WTC11 (cell line): ENCODE measurements around the gene YIF1B. TPM values are rescaled to one million over a fixed set of nuclear protein-coding genes. Genes with fewer than 3 reads are reported as not detected.

Experiments
- ATAC-seq: fragments of 200-7000 bp; cut with Tn5 transposase; 2 replicates; pipeline ENCODE4 v1.10.0; 2021; ENCODE audit warnings: mild to moderate bottlenecking, moderate library complexity
- CTCF ChIA-PET: fragments of 300-600 bp; sonication (Branson Sonifier 250); formaldehyde crosslinking; loops from one replicate; lab custom pipeline; 2021; ENCODE audit warnings: antibody characterized with exemption; lab: Charles Lee
- POLR2A ChIA-PET: fragments of 350-600 bp; sonication (Branson Sonifier 250); formaldehyde crosslinking; loops from one replicate; lab custom pipeline; 2021; ENCODE audit warnings: antibody characterized with exemption; lab: Charles Lee
- DNase-seq: peaks from one replicate; pipeline ENCODE4 v3.0.0; 2021; ENCODE audit warnings: low spot score
- H3K27ac Mint-ChIP-seq: 2 replicates; pipeline ENCODE4 v1.8.0; 2021; ENCODE audit warnings: mixed read lengths
- H3K27me3 Mint-ChIP-seq: 2 replicates; pipeline ENCODE4 v1.8.0; 2021; ENCODE audit warnings: low read depth, mild to moderate bottlenecking, moderate library complexity, mixed read lengths
- H3K36me3 Mint-ChIP-seq: 2 replicates; pipeline ENCODE4 v1.8.0; 2021; ENCODE audit warnings: mixed read lengths
- H3K4me1 Mint-ChIP-seq: 2 replicates; pipeline ENCODE4 v1.8.0; 2022; ENCODE audit warnings: mixed read lengths
- H3K4me3 Mint-ChIP-seq: 2 replicates; pipeline ENCODE4 v1.8.0; 2021; ENCODE audit warnings: mild to moderate bottlenecking, moderate library complexity, mixed read lengths
- H3K9me3 Mint-ChIP-seq: 2 replicates; pipeline ENCODE4 v1.8.0; 2021; ENCODE audit warnings: mixed read lengths
- CBFB ChIP-seq: sonication (generic); formaldehyde crosslinking; IDR thresholded peaks from 2 replicates; pipeline ENCODE4 v1.8.1; 2022; ENCODE audit warnings: mild to moderate bottlenecking, low read depth, missing genetic modification reagents
- CREB1 ChIP-seq: sonication (generic); formaldehyde crosslinking; IDR thresholded peaks from 2 replicates; pipeline ENCODE4 v1.8.0; 2023; ENCODE audit warnings: mild to moderate bottlenecking, missing genetic modification reagents
- ELF4 ChIP-seq: sonication (generic); formaldehyde crosslinking; IDR thresholded peaks from 2 replicates; pipeline ENCODE4 v1.8.1; 2022; ENCODE audit warnings: low read depth, mild to moderate bottlenecking, moderate library complexity, missing genetic modification reagents
- ESRRA ChIP-seq: sonication (generic); formaldehyde crosslinking; IDR thresholded peaks from 2 replicates; pipeline ENCODE4 v1.8.1; 2022; ENCODE audit warnings: mild to moderate bottlenecking, missing genetic modification reagents, borderline replicate concordance
- FOXJ3 ChIP-seq: sonication (generic); formaldehyde crosslinking; IDR thresholded peaks from 2 replicates; pipeline ENCODE4 v1.9.0; 2021; ENCODE audit warnings: missing genetic modification reagents, mild to moderate bottlenecking, borderline replicate concordance
- FOXK1 ChIP-seq: sonication (generic); formaldehyde crosslinking; IDR thresholded peaks from 2 replicates; pipeline ENCODE4 v1.8.0; 2022; ENCODE audit warnings: mild to moderate bottlenecking, moderate library complexity, missing genetic modification reagents
- GRHL2 ChIP-seq: fragments of 250-450 bp; sonication (Bioruptor Pico); IDR thresholded peaks from 2 replicates; pipeline ENCODE4 v1.8.0; 2022; ENCODE audit warnings: mild to moderate bottlenecking, moderate library complexity; ENCODE audit not compliant: insufficient replicate concordance, severe bottlenecking
- JUN ChIP-seq: sonication (generic); formaldehyde crosslinking; IDR thresholded peaks from 2 replicates; pipeline ENCODE4 v1.8.0; 2023; ENCODE audit warnings: mild to moderate bottlenecking, missing genetic modification reagents
- NFATC4 ChIP-seq: fragments of 250-450 bp; sonication (Bioruptor Pico); IDR thresholded peaks from 2 replicates; pipeline ENCODE4 v1.9.0; 2021; ENCODE audit warnings: mild to moderate bottlenecking
- NFE2L1 ChIP-seq: sonication (generic); formaldehyde crosslinking; IDR thresholded peaks from 2 replicates; pipeline ENCODE4 v1.8.1; 2023; ENCODE audit warnings: missing genetic modification reagents
- NR1H2 ChIP-seq: sonication (generic); formaldehyde crosslinking; IDR thresholded peaks from 2 replicates; pipeline ENCODE4 v1.9.0; 2021; ENCODE audit warnings: mild to moderate bottlenecking, moderate library complexity, missing genetic modification reagents
- NR2C2 ChIP-seq: sonication (generic); formaldehyde crosslinking; IDR thresholded peaks from 2 replicates; pipeline ENCODE4 v1.8.0; 2022; ENCODE audit warnings: mild to moderate bottlenecking, missing genetic modification reagents
- TEAD4 ChIP-seq: sonication (generic); formaldehyde crosslinking; IDR thresholded peaks from 2 replicates; pipeline ENCODE4 v1.8.0; 2022; ENCODE audit warnings: mild to moderate bottlenecking, missing genetic modification reagents
- ZMAT4 ChIP-seq: fragments of 250-450 bp; sonication (Bioruptor Pico); IDR thresholded peaks from 2 replicates; pipeline ENCODE4 v1.9.0; 2021; ENCODE audit warnings: mild to moderate bottlenecking
- ZNF121 ChIP-seq: sonication (generic); formaldehyde crosslinking; IDR thresholded peaks from 2 replicates; pipeline ENCODE4 v1.8.0; 2023; ENCODE audit warnings: missing genetic modification reagents
- ZNF263 ChIP-seq: sonication (generic); formaldehyde crosslinking; IDR thresholded peaks from 2 replicates; pipeline ENCODE4 v1.8.1; 2022; ENCODE audit warnings: low read depth, mild to moderate bottlenecking, moderate library complexity, missing genetic modification reagents
- ZNF317 ChIP-seq: sonication (generic); formaldehyde crosslinking; IDR thresholded peaks from 2 replicates; pipeline ENCODE4 v1.8.1; 2023; ENCODE audit warnings: low read depth, mild to moderate bottlenecking, moderate library complexity, missing genetic modification reagents, borderline replicate concordance
- ZNF396 ChIP-seq: fragments of 250-450 bp; sonication (Bioruptor Pico); IDR thresholded peaks from 2 replicates; pipeline ENCODE4 v1.8.0; 2021; ENCODE audit warnings: mild to moderate bottlenecking, moderate library complexity, borderline replicate concordance
- ZNF423 ChIP-seq: fragments of 250-450 bp; sonication (Bioruptor Pico); IDR thresholded peaks from 2 replicates; pipeline ENCODE4 v2.1.2; 2022; ENCODE audit warnings: mild to moderate bottlenecking, moderate library complexity
- total RNA-seq: library from RNA; stranded (reverse); gene quantifications from 3 replicates; pipeline ENCODE4 v1.2.3, GENCODE V29; 2021
- TF ChIP-seq, protein P1 (sequence below): sonication (generic); formaldehyde crosslinking; IDR thresholded peaks from 2 replicates; pipeline ENCODE4 v1.8.1; 2023; ENCODE audit warnings: mild to moderate bottlenecking, missing genetic modification reagents
- TF ChIP-seq, protein P2 (sequence below): sonication (generic); formaldehyde crosslinking; IDR thresholded peaks from 2 replicates; pipeline ENCODE4 v1.8.1; 2023; ENCODE audit warnings: mild to moderate bottlenecking, moderate library complexity, missing genetic modification reagents
- TF ChIP-seq, protein P3 (sequence below): fragments of 200-600 bp; IDR thresholded peaks from 2 replicates; pipeline ENCODE4 v1.8.0; 2022; ENCODE audit warnings: antibody characterized with exemption
- TF ChIP-seq, protein P4 (sequence below): fragments of 250-450 bp; sonication (Bioruptor Pico); IDR thresholded peaks from 2 replicates; pipeline ENCODE4 v2.1.2; 2022; ENCODE audit warnings: mild to moderate bottlenecking, moderate library complexity
- TF ChIP-seq, protein P5 (sequence below): sonication (generic); formaldehyde crosslinking; IDR thresholded peaks from 2 replicates; pipeline ENCODE4 v1.8.0; 2023; ENCODE audit warnings: missing genetic modification reagents
- TF ChIP-seq, protein P6 (sequence below): sonication (generic); formaldehyde crosslinking; IDR thresholded peaks from 2 replicates; pipeline ENCODE4 v1.8.1; 2023; ENCODE audit warnings: mild to moderate bottlenecking, missing genetic modification reagents, moderate library complexity

Gene YIF1B
- total RNA-seq, 1 experiment from 2014 or later, result 83.3 TPM

DNA sequence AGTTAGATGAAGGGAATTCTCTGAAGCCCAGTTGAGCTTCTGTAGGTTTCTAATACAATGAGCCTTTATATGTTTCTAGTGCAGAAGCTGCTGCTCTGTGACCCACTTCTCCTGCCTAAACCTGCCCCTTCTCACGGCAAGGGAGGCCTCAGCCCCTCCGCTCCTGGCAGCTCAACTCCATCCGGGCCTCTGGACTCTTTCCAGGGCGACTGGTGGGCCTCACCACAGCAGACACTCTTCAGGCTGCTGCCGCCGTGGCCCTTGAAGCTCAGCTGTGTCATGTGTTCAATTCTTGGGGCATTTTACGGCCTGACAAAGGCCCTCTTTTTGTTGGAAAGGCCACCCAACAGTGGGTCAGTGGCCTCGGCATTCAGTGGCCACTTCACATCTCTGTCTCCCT is 21.7 kb downstream of the YIF1B start:
- peaks cover 29% of the 10 kb centered on the region for H3K36me3 Mint-ChIP-seq
- DNase-seq (no peak), ATAC-seq (no peak)
- no peaks in the 10 kb centered on the region; the same call in 1 of the 2 replicates for H3K27me3 Mint-ChIP-seq
- H3K4me1 Mint-ChIP-seq, result peaks cover 6% of the 10 kb centered on the region; the same call in 1 of the 2 replicates
- H3K27ac Mint-ChIP-seq, result peak overlapping the region; percentile 41; the same call in 1 of the 2 replicates
- no peak overlapping the region for H3K4me3 Mint-ChIP-seq
- TF ChIP-seq ZNF317 (CRISPR knock-in tag) (no peak), GRHL2 (CRISPR knock-in tag) (no peak), NFATC4 (CRISPR knock-in tag) (no peak), FOXJ3 (CRISPR knock-in tag) (no peak), ZNF263 (CRISPR knock-in tag) (no peak), CBFB (CRISPR knock-in tag) (no peak), ZNF423 (CRISPR knock-in tag) (no peak), ZMAT4 (CRISPR knock-in tag) (no peak), CREB1 (CRISPR knock-in tag) (no peak), ZNF396 (CRISPR knock-in tag) (no peak), ESRRA (CRISPR knock-in tag) (no peak), JUN (CRISPR knock-in tag) (no peak), ELF4 (CRISPR knock-in tag) (no peak)
- TF ChIP-seq, protein P1, sequence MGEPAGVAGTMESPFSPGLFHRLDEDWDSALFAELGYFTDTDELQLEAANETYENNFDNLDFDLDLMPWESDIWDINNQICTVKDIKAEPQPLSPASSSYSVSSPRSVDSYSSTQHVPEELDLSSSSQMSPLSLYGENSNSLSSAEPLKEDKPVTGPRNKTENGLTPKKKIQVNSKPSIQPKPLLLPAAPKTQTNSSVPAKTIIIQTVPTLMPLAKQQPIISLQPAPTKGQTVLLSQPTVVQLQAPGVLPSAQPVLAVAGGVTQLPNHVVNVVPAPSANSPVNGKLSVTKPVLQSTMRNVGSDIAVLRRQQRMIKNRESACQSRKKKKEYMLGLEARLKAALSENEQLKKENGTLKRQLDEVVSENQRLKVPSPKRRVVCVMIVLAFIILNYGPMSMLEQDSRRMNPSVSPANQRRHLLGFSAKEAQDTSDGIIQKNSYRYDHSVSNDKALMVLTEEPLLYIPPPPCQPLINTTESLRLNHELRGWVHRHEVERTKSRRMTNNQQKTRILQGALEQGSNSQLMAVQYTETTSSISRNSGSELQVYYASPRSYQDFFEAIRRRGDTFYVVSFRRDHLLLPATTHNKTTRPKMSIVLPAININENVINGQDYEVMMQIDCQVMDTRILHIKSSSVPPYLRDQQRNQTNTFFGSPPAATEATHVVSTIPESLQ (CRISPR knock-in tag), result no peak
- TF ChIP-seq, protein P2, sequence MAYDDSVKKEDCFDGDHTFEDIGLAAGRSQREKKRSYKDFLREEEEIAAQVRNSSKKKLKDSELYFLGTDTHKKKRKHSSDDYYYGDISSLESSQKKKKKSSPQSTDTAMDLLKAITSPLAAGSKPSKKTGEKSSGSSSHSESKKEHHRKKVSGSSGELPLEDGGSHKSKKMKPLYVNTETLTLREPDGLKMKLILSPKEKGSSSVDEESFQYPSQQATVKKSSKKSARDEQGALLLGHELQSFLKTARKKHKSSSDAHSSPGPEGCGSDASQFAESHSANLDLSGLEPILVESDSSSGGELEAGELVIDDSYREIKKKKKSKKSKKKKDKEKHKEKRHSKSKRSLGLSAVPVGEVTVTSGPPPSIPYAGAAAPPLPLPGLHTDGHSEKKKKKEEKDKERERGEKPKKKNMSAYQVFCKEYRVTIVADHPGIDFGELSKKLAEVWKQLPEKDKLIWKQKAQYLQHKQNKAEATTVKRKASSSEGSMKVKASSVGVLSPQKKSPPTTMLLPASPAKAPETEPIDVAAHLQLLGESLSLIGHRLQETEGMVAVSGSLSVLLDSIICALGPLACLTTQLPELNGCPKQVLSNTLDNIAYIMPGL (CRISPR knock-in tag), result no peak
- TF ChIP-seq, protein P3, sequence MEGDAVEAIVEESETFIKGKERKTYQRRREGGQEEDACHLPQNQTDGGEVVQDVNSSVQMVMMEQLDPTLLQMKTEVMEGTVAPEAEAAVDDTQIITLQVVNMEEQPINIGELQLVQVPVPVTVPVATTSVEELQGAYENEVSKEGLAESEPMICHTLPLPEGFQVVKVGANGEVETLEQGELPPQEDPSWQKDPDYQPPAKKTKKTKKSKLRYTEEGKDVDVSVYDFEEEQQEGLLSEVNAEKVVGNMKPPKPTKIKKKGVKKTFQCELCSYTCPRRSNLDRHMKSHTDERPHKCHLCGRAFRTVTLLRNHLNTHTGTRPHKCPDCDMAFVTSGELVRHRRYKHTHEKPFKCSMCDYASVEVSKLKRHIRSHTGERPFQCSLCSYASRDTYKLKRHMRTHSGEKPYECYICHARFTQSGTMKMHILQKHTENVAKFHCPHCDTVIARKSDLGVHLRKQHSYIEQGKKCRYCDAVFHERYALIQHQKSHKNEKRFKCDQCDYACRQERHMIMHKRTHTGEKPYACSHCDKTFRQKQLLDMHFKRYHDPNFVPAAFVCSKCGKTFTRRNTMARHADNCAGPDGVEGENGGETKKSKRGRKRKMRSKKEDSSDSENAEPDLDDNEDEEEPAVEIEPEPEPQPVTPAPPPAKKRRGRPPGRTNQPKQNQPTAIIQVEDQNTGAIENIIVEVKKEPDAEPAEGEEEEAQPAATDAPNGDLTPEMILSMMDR, result no peak
- TF ChIP-seq, protein P4, sequence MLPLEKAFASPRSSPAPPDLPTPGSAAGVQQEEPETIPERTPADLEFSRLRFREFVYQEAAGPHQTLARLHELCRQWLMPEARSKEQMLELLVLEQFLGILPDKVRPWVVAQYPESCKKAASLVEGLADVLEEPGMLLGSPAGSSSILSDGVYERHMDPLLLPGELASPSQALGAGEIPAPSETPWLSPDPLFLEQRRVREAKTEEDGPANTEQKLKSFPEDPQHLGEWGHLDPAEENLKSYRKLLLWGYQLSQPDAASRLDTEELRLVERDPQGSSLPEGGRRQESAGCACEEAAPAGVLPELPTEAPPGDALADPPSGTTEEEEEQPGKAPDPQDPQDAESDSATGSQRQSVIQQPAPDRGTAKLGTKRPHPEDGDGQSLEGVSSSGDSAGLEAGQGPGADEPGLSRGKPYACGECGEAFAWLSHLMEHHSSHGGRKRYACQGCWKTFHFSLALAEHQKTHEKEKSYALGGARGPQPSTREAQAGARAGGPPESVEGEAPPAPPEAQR (CRISPR knock-in tag), result no peak
- H3K9me3 Mint-ChIP-seq, result peaks cover 7% of the 10 kb centered on the region; the same call in 1 of the 2 replicates
- CTCF ChIA-PET, result interaction anchor here (1.0 kb wide), 2 partner anchors 50 to 152 kb away, joined by 3 read pairs; no protein-coding TSS in a partner anchor
- POLR2A ChIA-PET, result no interaction called here

GRCh38 chr19:38293281-38293680 is 22.5 kb downstream of the YIF1B start:
- no peaks in the 10 kb centered on the region; the same call in 1 of the 2 replicates for H3K27me3 Mint-ChIP-seq
- H3K4me3 Mint-ChIP-seq, result no peak overlapping the region
- DNase-seq, result no peak
- H3K4me1 Mint-ChIP-seq, result peaks cover 6% of the 10 kb centered on the region; the same call in 1 of the 2 replicates
- no peak for ATAC-seq
- peaks cover 34% of the 10 kb centered on the region for H3K36me3 Mint-ChIP-seq
- no peak overlapping the region for H3K27ac Mint-ChIP-seq
- POLR2A ChIA-PET, result no interaction called here
- H3K9me3 Mint-ChIP-seq, result peaks cover 7% of the 10 kb centered on the region; the same call in 1 of the 2 replicates
- CTCF ChIA-PET, result no interaction called here
- TF ChIP-seq CBFB (CRISPR knock-in tag) (no peak), FOXK1 (CRISPR knock-in tag) (no peak), ZNF121 (CRISPR knock-in tag) (no peak), NR2C2 (CRISPR knock-in tag) (no peak), NFE2L1 (no peak), NR1H2 (no peak), TEAD4 (no peak), ESRRA (CRISPR knock-in tag) (no peak)
- TF ChIP-seq, protein P5, sequence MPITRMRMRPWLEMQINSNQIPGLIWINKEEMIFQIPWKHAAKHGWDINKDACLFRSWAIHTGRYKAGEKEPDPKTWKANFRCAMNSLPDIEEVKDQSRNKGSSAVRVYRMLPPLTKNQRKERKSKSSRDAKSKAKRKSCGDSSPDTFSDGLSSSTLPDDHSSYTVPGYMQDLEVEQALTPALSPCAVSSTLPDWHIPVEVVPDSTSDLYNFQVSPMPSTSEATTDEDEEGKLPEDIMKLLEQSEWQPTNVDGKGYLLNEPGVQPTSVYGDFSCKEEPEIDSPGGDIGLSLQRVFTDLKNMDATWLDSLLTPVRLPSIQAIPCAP (CRISPR knock-in tag), result no peak
- TF ChIP-seq, protein P6, sequence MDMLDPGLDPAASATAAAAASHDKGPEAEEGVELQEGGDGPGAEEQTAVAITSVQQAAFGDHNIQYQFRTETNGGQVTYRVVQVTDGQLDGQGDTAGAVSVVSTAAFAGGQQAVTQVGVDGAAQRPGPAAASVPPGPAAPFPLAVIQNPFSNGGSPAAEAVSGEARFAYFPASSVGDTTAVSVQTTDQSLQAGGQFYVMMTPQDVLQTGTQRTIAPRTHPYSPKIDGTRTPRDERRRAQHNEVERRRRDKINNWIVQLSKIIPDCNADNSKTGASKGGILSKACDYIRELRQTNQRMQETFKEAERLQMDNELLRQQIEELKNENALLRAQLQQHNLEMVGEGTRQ (CRISPR knock-in tag), result no peak
- TF ChIP-seq, protein P1 (CRISPR knock-in tag), result no peak
